ENCODE data around the gene ABTB1. TPM values are rescaled to one million over a fixed set of nuclear protein-coding genes. Genes with fewer than 3 reads are reported as not detected.
"Not testable (repeated sequence)": the region's sequence is repeated elsewhere in the genome, so short reads cannot be mapped to it uniquely, and the experiment has no call there.

ABTB1 gene
- total RNA-seq, 2 donors from 2014 or later = 27.7 to 28.9 TPM

DNA sequence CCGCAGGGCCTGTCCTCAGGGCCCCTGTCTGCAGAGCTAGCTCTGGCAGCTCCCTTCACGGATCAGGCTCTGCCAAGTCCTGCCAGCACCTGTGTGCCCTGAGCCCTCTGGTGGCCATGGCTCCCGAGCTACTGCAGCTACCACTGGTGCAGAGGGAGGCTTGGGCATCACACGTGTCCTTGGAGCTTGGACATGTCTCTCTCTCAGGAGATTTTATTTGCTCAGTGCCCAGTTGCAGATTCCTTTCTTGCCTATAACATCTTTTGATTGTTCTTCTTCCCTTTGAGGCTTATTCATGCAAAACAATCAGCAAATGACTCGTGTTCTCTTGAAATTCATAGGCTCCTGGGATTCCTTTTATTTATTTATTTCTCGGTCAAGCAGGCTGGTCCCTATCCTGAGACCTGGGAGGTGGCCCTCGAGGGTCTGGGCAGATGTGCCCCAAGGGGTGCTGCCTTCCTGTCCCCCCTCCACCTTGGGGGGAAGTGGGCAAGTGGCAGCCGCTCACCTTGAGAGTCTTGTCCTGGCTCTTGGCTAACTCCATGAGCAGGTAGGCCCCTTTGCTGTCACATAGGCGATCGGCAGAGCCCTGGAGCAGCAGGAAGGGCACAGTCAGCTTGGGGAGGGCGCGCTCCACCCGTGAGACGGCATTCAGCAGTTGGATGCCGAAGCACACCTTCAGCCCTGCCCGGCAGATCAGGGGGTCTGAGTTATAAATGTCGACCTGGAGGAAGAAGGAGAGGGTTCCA, 21.9 kb downstream of the ABTB1 start:
- DNase-seq (ENCODE audit: low spot score) = peak; percentile 77
- intact Hi-C loops (cut with DNase I) = loop anchor here (5.0 kb wide), 3 partner anchors 43 to 128 kb away; partner anchors contain the start of gene MGLL (in 1 of the 2)

GRCh38 chr3:127697551-127698240, 24.9 kb downstream of the ABTB1 start:
- DNase-seq (ENCODE audit: low spot score) = peak; percentile 94
- intact Hi-C loops (cut with DNase I) = loop anchor here (5.0 kb wide), 2 partner anchors 40 to 120 kb away; no protein-coding TSS in a partner anchor

GRCh38 chr3:127698286-127698685, 25.5 kb downstream of the ABTB1 start:
- intact Hi-C loops (cut with DNase I) = loop anchor here (5.0 kb wide), 2 partner anchors 39 to 119 kb away; no protein-coding TSS in a partner anchor

GRCh38 chr3:127698691-127699415, 26.1 kb downstream of the ABTB1 start:
- DNase-seq (ENCODE audit: low spot score) = peak; percentile 69
- intact Hi-C loops (cut with DNase I) = loop anchor here (5.0 kb wide), 2 partner anchors 38 to 118 kb away; no protein-coding TSS in a partner anchor

More at GRCh38 chr3:127698286-127698685, 25.5 kb downstream of the ABTB1 start:
- peak; percentile 32 for DNase-seq (ENCODE audit: low spot score)

DNA sequence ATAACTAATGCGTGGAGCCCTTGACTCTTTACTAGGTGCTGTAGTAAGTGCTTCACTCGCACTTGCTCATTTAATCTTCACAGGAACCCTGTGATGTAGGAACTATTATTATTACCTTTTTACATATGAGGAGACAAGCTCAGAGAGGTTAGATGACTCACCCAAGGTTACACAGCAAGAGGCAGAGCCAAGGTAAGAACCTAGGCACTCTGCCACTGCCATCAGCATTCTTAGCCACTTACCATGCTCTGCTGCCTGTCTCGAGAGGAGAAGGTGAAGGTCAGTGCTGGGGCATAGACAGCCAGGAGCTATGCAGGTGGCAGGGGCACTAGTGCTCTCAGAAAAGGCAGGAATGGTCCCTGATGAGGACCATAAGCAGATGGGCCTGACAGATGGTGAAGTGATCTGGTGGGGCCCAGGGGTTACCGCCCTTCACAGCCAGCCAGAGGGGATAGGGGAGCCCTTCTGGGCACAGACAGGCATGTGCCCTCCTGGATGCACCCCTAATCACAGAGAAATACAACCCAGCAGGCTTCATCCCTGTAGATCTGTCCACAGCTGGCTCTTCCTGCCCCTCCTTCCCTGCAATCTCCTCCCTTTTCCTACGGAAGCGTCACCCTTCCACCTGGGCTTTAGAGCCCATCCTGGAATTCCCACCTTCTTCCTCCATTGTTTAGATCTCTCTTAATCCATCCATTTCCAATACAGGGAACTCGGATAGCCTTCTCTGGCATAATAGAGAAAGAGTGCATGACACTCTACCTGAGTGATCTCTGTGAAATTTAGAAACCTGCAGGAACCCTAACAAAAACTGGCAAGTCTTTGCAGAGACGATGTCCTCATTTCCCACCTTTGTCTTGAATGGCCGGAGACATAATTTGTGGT, 26.9 kb downstream of the ABTB1 start:
- intact Hi-C loops (cut with DNase I) = loop anchor here (5.0 kb wide), 2 partner anchors 38 to 118 kb away; no protein-coding TSS in a partner anchor
- no peak for DNase-seq (ENCODE audit: low spot score)

DNA sequence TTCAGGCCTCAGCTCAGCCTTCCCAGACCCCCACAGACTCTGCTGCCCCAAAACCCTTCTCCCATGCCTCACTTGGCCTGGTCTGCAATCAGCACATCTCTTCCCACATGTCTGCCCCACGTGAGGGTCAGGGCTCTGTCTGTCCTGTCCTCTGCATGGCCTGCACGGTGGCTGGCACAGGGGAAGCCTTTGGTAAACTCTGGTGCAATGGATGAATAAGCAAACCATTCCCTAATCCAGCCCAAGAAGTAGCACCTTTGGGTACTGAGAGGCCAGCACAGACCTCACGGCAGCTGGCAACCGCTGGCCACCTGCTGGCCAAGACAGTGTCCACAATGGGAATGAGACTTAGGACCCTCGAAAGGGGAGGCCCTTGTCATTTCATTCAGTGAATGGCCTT, 27.7 kb downstream of the ABTB1 start:
- intact Hi-C loops (cut with DNase I) = no loop called here

GRCh38 chr3:127701280-127701911, 28.6 kb downstream of the ABTB1 start:
- DNase-seq (ENCODE audit: low spot score) = peak; percentile 71
- intact Hi-C loops (cut with DNase I) = no loop called here

More for the DNA sequence above, 27.7 kb downstream of the ABTB1 start:
- peak; percentile 72 for DNase-seq (ENCODE audit: low spot score)

DNA sequence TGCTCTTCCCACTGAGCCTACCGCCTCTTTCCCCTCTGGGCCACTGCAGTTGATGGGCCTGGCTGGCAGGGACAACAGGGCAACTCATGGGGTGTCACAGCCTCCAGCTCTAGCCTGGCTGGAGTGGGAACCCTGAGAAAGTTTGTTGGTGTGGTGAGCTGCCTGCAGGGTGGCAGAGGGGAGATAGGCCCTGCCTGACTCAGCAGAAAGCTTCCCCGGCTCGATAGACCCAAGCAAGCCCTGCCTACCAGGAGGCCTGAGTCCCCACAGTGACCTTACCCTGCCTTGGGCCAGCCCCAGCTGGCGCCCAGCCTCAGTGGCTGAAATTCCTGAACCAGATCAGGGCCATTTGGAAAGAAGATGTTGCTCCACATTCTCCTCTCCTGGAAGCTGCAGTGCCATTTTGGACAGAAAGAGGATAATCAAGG, 29.4 kb downstream of the ABTB1 start:
- intact Hi-C loops (cut with DNase I) = no loop called here
- peak; percentile 83 for DNase-seq (ENCODE audit: low spot score)

GRCh38 chr3:127704840-127705239, 32.1 kb downstream of the ABTB1 start:
- DNase-seq (ENCODE audit: low spot score); intact Hi-C loops (cut with DNase I): not testable (repeated sequence)

GRCh38 chr3:127706312-127706711, 33.6 kb downstream of the ABTB1 start:
- peak; percentile 82 for DNase-seq (ENCODE audit: low spot score)
- intact Hi-C loops (cut with DNase I) = no loop called here

- intact Hi-C loops (cut with DNase I) = no loop called here
These were observed 34.1 kb downstream of the ABTB1 start for GRCh38 chr3:127706785-127707351.

DNA sequence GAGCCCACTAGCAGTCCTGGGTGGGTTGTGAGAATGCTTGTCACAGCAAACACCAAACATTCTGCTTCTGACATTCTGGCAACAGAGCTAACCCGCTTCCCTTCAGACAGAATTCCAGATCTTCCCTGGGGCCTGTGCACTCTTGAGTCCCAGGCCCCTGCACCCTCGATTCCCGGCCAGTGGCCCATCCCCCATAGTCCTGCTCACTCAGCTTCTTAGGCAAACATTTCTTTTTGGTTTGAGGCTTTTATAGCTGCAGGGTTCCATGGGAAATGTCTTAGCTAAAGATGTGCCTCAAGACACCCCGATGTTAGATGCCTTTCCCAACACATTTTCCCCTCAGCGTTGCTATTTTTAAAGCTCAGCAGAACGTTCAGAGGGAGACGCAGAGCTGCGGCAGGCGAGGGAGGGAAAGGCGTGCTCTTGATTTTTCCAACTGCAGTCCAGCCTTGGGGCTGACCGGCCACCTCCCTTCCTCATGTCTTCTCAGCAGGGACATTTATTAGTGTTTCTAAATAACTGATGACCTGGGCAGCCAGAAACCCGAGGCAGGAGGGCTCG, 35.2 kb downstream of the ABTB1 start:
- intact Hi-C loops (cut with DNase I) = no loop called here
- DNase-seq (ENCODE audit: low spot score) = peak; percentile 45

More at GRCh38 chr3:127706785-127707351, 34.1 kb downstream of the ABTB1 start:
- DNase-seq (ENCODE audit: low spot score) = peak; percentile 47

DNA sequence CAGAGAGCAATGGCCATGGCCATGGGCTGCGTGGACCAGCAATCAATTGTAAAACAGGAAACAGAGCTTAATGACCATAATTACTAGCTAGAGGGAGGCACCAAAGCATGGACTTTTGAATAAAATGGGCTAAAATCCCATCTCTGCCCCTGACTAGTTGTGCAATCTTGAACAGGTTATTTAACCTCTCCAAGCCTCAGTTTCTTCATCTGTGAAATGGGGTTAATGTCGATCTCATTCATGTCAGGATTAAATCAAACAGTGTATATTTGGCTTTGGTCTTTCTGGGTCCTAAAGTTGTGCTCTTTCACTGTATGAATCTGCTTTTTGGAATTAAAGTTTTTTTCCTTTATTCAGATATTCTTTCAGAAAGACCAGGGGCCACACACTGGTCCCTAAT, 36.1 kb downstream of the ABTB1 start:
- intact Hi-C loops (cut with DNase I) = no loop called here
- no peak for DNase-seq (ENCODE audit: low spot score)

- DNase-seq (ENCODE audit: low spot score) = no peak
These were observed 36.7 kb downstream of the ABTB1 start for GRCh38 chr3:127709320-127710060.

DNA sequence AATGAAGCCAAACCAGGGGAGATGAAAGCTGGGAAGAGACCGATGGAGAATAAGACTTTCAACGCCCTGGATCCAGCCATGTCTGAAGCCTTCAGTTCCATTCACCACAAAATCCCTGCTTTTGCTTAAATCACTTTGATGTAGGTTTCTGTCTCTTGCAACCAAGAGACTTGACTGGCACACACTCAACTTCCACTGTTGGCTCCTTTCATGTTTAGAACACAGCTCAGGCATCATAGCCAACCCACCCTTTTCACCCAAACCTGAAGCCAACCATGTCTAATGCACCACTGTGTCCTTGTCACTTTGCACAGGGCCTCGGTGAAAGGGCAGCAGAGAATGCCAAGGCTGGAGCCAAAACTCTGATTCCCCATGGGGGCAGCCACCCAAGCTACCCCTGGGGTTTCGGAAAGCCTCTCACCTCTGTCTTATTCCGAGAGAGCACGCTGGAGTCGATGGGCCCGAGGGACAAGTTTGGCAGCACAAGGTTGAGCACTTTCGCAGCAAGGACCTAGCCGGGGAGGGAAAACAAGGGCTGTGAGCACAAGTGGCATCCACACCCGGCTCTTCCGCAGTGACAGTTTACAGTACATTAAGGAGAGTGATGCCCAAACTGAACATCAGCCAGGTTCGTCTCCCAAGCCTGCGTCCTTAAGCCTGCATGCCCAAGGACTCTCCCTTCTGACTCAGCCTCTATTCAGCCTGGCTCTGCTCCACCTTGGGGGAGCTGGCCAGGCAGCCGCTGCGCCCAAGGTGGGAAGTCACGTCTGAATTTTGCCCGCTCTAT, 37.6 kb downstream of the ABTB1 start:
- peak; percentile 68 for DNase-seq (ENCODE audit: low spot score)
- intact Hi-C loops (cut with DNase I) = no loop called here

More at GRCh38 chr3:127709320-127710060, 36.7 kb downstream of the ABTB1 start:
- intact Hi-C loops (cut with DNase I) = no loop called here

Data from posterior vena cava (tissue), 2 donors.